ENCODE data around the gene RFX1.

GRCh38 chr19:13984186-13984585, 21.9 kb downstream of the RFX1 start:
- TF ChIP-seq CTCF (conservative IDR thresholded peaks at IDR 0.05) = no peak
- no peak for TF ChIP-seq ZFX (IDR thresholded peaks at IDR 0.05)
